Caki2 (cell line): ENCODE data around the gene NR4A3. TPM values are rescaled to one million over a fixed set of nuclear protein-coding genes. Genes with fewer than 3 reads are reported as not detected.

Experiments
- DNase-seq: peaks from one replicate; pipeline ENCODE4 v3.0.0-alpha.2; 2015; ENCODE audit warnings: low read depth
- in situ Hi-C: cut with HindIII; loops from 2 replicates; pipeline ENCODE4 v1.10.0; 2016; ENCODE audit warnings: low sequenced_read_pairs, low pct_unique_long_range_greater_than_20kb, mixed read lengths
- total RNA-seq: library from RNA; depleted of rRNA; stranded (reverse); fragments of >200 nt; shearing (Covaris generic); gene quantifications from 2 replicates; pipeline ENCODE4 v1.2.3, GENCODE V29; 2014; ENCODE audit warnings: low replicate concordance; rRNA removed

The NR4A3 gene
- total RNA-seq, 1 experiment from 2014 or later = not detected

DNA sequence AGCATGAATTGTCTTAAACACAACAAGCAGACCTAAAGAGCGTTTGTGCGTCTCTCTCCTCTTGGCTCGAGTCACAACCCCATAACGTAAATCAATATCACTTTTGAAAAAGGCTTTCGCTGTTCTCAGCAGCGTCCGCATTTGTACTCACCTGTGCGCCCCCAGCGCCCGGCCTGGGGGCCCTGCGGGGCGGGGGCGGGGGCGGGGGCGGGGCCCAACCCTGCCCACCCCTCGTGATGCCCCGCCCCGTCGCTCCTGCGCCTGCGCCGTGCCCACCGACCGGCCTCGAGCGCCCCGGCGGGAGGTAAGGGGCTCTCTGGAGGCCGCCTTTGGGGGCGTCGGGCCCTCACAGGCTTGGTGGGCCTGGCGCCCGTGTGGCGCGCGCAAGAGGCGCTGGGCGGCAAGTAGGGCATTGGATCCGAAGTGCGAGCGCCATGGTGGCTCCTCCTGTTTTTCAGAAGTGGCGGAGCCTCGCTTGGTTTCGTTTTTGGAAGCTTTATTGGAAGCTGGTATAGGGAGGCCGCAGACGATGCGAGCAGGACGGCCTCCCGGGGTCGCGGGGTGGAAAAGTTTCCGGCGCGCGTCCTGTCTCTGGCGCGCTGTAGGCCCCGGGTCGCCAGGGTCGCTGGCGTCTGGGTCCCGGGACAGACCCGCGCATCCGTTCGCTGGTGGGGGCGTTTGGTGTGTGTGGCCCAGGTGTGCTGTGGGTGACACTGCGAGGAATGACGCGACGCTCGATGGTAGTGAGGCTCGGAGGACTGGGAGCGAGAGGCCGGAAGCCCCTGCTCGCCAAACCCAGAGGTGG lies 84.9 kb downstream of the NR4A3 start, which contains the start of gene STX17:
TSS of gene STX17 (plus strand) at position 252 of the 805 bp plus-strand sequence. CDS start 8,586 bp downstream, outside the sequence.
- in situ Hi-C loops = no loop called here
- DNase-seq = peak; percentile 82

GRCh38 chr9:99907208-99907532 lies 85.5 kb downstream of the NR4A3 start:
- DNase-seq = no peak
- in situ Hi-C loops = no loop called here

- DNase-seq = no peak
- in situ Hi-C loops = no loop called here
Measured at GRCh38 chr9:99911600-99911999, 89.9 kb downstream of the NR4A3 start.

Other genes starting within 250 kb of the NR4A3 start
- gene STX17, start 84.8 kb downstream of the NR4A3 start, total RNA-seq = 10.7 and 24.4 TPM in 2 replicates